Globus pallidus (tissue), 1 donor: Measurements from ENCODE around the gene TNNT1.
"Not testable (repeated sequence)": the region's sequence is repeated elsewhere in the genome, so short reads cannot be mapped to it uniquely, and the experiment has no call there.

Experiments used
- DNase-seq: peaks from one replicate; pipeline ENCODE4 v3.0.0-alpha.2; 2015; ENCODE audit warnings: low spot score

TNNT1 gene

DNA sequence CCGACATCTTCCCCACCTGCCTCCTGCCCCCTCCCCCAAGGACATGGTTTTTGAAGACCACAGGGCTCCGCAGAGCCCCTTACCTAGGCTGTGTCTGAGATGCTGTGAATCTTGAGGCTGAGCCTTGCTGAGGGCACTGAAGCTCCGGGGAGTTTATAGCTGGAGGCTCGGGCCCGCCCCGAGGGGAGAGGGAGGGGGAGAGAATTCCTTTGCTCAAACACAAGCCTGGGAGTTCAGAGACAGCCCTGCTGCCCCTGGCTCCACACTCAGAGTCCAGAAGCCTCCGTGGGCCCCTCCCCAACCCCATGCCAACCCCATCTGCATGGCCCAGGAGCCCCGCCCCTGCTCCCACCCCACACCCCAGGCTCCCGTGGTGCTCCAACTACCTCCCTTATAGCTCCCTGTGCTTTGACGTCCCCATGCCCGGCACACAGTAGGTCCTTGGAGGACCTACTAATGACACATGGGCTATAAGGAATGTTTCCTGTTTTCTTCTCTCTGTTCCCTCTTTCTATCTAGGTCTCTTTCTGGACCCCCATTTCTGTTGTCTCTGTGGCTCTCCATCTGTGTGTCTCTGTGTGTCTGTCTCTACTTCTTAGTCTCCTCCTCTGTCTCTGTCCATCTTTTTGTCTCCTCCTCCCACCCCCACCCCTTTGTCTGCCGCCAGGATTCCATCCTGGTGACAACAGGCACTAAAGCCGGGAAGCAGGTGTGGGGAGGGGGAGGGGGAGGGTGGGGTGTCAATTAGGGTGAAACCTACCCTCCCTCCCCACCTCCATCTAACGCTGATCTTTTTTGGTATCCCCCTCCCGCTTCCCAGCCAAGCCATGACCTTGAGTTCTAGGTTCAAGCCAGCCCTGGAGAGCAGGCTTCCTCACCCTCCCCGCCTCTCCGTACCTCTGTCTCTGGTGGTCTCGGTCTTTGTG lies at the start of gene TNNT1:
Gene TNNT1 (minus strand): TSS at position 129 of the 926 bp plus-strand sequence. CDS start 2,049 bp downstream, outside the sequence.
- no peak for DNase-seq

DNA sequence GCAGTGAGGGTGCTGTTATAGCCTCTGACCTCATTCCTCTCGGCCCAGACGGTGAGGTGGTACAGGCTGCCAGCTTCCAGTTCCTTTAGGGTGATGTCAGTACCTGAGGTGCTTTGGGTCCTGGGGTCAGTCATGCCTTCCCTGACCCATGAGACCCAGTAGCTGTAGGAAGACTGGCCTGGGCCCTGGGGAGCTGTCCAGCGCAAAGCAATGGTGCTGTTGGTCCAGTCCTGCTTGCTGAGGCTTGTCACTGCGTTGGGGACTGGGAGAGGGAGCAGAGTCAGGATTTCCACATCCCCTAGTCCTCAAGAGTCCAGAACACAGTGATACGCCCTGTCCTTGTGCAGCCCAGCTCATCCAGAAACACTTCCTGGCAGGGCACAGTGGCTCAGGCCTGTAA lies 49.6 kb upstream of the TNNT1 start:
- no peak for DNase-seq

- no peak for DNase-seq
Measured at GRCh38 chr19:55197528-55197927, 48.5 kb upstream of the TNNT1 start.

- DNase-seq, result no peak
Measured at GRCh38 chr19:55196803-55197202, 47.8 kb upstream of the TNNT1 start.

GRCh38 chr19:55193481-55193880 lies 44.5 kb upstream of the TNNT1 start:
- no peak for DNase-seq

DNA sequence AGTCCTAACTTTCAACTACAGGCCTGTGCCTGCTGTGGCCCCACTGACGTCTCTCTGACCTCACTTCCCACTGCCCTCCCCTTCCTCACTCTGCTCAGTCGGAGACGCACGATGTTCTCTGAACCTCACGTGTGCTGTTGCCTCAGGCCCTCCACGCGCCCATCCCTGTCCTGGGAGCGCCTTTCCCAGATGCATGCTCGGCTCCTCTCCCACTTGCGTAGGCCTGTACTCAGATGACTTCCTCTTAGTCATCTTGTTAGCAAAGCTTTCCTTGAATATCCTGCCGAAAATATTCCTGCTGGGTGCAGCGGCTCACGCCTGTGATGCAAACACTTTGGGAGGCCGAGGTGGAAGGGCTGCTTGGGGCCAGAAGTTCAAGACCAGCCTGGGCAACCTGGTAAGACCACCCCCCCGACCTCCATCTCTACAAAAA lies 40.4 kb upstream of the TNNT1 start:
- DNase-seq, result no peak

- DNase-seq, result no peak
Measured at GRCh38 chr19:55188625-55189024, 39.6 kb upstream of the TNNT1 start.

- no peak for DNase-seq
Measured at GRCh38 chr19:55186080-55186479, 37.1 kb upstream of the TNNT1 start.

GRCh38 chr19:55181740-55182139 lies 32.7 kb upstream of the TNNT1 start:
- DNase-seq, result no peak

DNA sequence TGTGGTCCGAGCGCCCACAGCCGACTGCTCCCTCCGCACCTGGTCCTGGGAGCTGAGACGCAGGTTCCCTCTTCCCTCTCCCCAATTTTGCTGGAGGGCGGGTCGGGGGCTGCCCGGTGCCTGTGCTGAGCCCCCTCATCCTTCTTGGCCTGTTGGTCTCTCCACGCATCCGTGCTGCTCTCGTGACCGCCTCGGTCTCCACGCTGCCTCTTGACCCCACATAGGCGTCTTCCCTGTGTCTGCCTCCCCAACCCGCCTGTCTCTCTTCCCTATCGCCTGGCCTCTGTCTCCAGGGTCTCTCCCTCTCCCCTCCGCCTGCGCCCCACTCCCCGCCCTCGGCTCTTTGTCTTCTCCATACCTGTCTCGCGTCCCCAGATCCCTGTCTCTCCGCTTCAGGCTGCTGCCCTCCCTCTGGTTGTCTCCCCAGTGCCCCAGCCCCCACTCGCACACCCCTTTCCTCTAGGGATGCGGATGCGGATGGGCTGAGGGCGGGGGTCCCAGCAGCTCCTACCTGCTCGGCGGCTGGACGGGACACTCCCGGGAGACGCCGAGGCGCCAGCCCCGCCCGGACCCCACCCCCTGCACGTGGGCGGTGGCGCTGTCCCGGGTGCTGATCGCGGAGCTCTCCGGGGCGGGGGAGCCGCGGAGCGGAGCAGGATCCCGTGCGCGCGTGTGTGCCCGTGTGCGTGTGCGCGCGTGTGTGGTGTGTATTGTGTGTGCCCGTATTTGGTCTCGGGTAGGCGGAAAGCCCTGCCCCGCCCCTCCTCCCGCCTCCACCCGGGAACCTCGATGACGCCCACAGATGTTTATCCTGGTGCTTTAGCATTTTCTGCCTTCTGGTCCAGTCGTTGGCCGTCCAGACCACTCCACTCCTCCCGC lies 30.8 kb upstream of the TNNT1 start, which contains the start of gene SYT5:
Gene SYT5 (minus strand): TSS at position 684 of the 879 bp plus-strand sequence. CDS start 1,248 bp downstream, outside the sequence.
- no peak for DNase-seq

GRCh38 chr19:55178781-55179599 lies 30.0 kb upstream of the TNNT1 start:
- DNase-seq, result peak; percentile 59

- DNase-seq, result no peak
Measured at GRCh38 chr19:55176076-55176475, 27.1 kb upstream of the TNNT1 start.

DNA sequence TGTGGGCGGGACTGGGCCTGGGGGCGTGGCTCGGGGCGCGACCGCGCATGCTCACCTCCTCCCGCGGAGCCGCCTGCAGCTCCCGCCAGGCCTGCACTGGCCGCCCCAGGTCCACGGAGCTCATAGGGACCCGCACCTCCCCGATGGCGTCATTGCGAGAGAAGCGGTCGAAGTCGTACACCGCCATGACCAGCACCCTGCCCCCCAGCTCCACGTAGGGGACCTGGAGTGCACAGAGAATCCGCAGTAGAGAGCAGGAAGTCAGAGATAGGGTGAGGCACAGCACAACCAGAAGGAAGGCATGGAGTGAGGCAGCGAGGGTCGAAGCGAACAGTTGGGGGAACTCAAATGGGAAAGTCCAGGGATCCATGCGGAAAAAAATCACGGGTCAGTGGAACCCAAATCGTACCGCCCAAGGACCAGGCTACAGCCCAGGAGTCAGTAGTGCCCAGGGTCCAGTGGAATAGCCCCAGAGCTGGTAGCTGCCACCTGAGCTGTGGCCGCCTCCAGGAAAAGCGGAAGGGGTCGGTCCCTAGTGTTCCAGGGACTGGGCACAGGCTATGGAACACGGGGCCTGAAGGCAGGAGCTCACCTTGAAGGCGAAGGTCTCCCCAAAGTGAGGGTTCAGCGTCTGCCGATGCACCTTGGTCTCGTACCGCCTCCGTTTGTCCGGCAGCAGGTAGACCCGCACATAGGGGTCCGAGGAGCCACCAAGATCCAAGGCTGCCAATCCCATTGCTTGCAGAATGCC lies 26.3 kb upstream of the TNNT1 start:
- no peak for DNase-seq

DNA sequence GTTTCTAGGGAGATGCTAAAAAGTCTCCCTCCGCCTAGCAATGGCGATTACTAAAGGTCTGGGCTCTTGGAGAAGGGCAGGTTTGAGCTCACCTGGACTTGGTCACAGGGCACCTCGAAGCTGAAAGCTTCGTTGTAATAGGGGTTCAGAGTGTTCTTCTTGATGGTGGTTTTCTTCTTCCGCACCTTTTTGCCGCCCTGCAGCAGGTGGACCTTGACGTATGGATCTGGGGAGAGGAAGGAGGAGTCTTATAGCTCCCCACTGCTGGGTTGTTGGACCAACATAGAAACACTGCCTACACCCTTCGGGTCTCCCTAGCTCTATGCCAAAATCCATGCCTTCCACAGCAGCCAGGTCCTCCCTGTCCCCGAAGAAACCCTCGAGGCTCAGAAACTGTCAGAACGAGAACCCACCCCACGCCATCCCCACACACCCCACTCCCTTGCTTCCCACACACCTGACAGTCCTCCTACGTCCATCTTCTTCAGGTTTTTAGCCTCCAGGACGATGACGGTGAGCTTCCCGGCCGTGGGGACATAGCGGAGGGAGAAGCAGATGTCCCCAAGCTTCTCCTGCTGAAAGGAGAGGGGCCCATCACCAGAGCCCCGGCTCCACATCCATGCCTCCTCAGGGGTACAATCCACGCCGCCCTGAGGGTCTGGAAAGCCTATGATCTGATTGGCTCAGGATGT lies 25.6 kb upstream of the TNNT1 start:
- DNase-seq, result no peak

DNA sequence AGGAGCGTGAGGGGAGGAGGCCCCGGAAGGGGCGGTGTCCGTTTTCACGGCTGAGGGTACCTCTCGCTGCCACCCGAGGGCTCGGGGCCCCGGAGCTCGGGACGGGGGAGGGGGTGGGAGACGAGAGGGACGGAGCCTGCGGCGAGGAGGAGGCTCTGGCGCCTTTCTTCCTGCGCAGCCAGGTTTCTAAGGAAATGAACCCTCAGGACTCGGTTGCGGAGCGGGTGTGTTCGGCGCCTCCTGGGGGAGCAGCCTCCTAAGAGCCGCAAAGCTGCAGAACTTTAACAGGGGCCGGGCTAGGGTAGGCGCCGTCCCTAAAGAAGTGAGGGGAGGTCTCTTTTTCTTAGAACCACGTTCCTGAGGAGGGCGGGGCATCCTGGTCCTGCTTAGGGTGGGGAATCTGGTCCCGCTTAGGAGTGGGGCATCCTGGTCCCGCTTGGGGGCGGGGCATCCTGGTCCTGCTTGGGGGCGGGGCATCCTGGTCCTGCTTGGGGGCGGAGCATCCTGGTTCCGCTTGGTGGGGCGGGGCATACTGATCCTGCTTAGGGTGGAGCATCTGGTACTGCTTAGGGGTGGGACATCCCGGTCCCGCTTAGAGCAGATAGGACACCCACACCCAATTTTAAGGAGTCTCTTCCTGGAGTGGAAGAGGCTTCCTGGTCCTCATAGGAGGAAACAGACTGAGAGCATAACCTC lies 24.9 kb upstream of the TNNT1 start:
- peak; percentile 52 for DNase-seq

DNA sequence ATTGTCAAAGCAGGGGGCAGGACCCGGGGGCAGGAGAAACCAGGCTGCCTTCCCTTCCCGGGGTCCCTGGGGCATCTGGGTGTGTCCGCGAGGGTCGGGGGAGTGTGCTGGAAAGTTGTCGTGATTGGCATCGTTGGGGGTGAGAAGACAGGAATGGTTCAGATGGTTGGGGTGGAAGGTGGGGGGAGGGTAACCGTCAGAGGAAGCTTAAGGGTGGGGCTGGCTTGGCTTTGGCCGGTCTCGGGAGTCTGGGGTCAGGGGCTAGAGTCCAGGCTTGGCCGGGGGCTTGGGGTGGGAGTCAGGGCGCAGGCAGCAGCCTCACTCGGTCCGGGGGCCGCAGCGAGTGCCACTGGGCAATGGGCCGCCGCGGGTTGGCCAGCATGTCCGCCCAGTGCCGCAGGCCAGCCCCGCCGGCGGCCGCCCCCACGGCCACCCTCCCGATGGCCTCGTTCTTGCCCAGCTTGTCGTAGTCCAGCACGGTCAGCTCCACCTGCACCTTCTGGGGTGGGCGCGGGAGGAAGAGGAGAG lies 24.2 kb upstream of the TNNT1 start:
- DNase-seq, result no peak

GRCh38 chr19:55172741-55173140 lies 23.7 kb upstream of the TNNT1 start:
- DNase-seq, result no peak

- not testable (repeated sequence) for DNase-seq
Measured at GRCh38 chr19:55172318-55172717, 23.3 kb upstream of the TNNT1 start.

DNA sequence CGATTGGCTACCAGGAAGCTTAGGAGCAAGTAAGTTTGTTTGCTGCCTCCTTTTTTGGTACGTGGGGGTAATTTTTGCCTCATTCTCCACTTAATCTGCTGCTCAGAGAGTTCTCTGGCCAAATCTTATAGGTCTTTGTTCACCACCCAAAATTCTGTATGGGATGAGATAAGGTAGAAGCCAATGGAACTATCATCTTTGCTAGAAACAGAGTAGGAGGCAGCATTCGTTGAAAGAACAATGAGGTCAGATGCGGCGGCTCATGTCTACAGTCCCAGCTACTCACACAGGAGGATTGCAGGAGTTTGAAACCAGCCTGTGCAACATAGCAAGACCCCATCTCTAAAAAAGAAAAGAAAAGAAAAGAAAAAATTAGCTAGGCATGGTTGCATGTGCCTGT lies 22.4 kb upstream of the TNNT1 start:
- DNase-seq, result no peak
